Esophagus muscularis mucosa (tissue), 4 donors: ENCODE results near the gene HSDL2. TPM values are rescaled to one million over a fixed set of nuclear protein-coding genes. Genes with fewer than 3 reads are reported as not detected.

Experiments
- DNase-seq: peaks from one replicate; pipeline ENCODE4 v3.0.0-alpha.2; 2017; ENCODE audit errors: extremely low spot score
- H3K27ac ChIP-seq, 4 donors: fragments of 200-600 bp; sonication (generic); replicated peaks in 1 of 4; 1 replicate in 3 of 4; 2 replicates in 1 of 4; pipeline ENCODE4 v1.5.1; 2016 to 2019; ENCODE audit warnings: mild to moderate bottlenecking in 1 of 4
- H3K27me3 ChIP-seq, 4 donors: fragments of 200-600 bp; sonication (generic); one replicate each; pipeline versions ENCODE4 v1.5.1 to v1.6.0; 2016 to 2019
- H3K36me3 ChIP-seq, 4 donors: fragments of 200-600 bp; sonication (generic); one replicate each; pipeline ENCODE4 v1.5.1; 2016 to 2019
- H3K4me1 ChIP-seq, 4 donors: fragments of 200-600 bp; sonication (generic); one replicate each; pipeline ENCODE4 v1.5.1; 2016 to 2019
- H3K4me3 ChIP-seq, 4 donors: fragments of 200-600 bp; sonication (generic); 1 replicate in 2 of 4; 2 replicates in 2 of 4; pipeline ENCODE4 v1.5.1; 2016 to 2019; ENCODE audit warnings: mild to moderate bottlenecking in 4 of 4, moderate library complexity in 1 of 4
- H3K9me3 ChIP-seq, 4 donors: fragments of 200-600 bp; sonication (generic); 1 replicate in 3 of 4; 2 replicates in 1 of 4; pipeline ENCODE4 v1.5.1; 2016 to 2019
- CTCF ChIP-seq, 3 experiments: fragments of 200-600 bp in 2 of 3; fragments of 450-650 bp in 1 of 3; sonication (generic) in 2 of 3; IDR thresholded peaks; one replicate each; pipeline ENCODE4 v1.5.1; 2017 to 2019; ENCODE audit warnings: antibody characterized with exemption in 3 of 3, mild to moderate bottlenecking in 2 of 3, moderate library complexity in 1 of 3
- EP300 ChIP-seq: sonication (generic); formaldehyde crosslinking; IDR thresholded peaks from one replicate; pipeline ENCODE4 v1.6.1; 2017; ENCODE audit warnings: antibody characterized with exemption
- POLR2A ChIP-seq: fragments of 450-650 bp; IDR thresholded peaks from one replicate; pipeline ENCODE4 v1.6.1; 2017; ENCODE audit warnings: antibody characterized with exemption, moderate library complexity, mild to moderate bottlenecking, low read depth
- POLR2AphosphoS5 ChIP-seq, 2 donors: sonication (generic); formaldehyde crosslinking; IDR thresholded peaks; one replicate each; pipeline ENCODE4 v1.6.1; 2017; ENCODE audit warnings: antibody characterized with exemption in 2 of 2
- WGBS: methylation state at CpG from one replicate; pipeline ENCODE4 v1.1.5; 2018; 5-methylcytosine and 5-hydroxymethylcytosine counted together
- intact Hi-C: fragments of 100-400 bp; cut with DNase I; formaldehyde crosslinking; loops from one replicate; pipeline ENCODE4 v1.15.1; 2023
- total RNA-seq, 4 donors: library from RNA; depleted of rRNA; stranded (reverse); fragments of >200 nt; gene quantifications; one replicate each; pipeline versions ENCODE4 v1.1.0 to v1.2.1, GENCODE V29; 2016

The HSDL2 gene
- total RNA-seq, 4 donors from 2014 or later, result 34.3 to 73.1 (median 50.0) TPM

GRCh38 chr9:112339886-112340285 lies 40.0 kb upstream of the HSDL2 start:
- Histone ChIP-seq H3K4me1 (no peaks in the 10 kb centered on the region), H3K27ac (no peak overlapping the region), H3K9me3 (no peaks in the 10 kb centered on the region), H3K36me3 (no peaks in the 10 kb centered on the region), H3K4me3 (no peak overlapping the region), H3K27me3 (no peaks in the 10 kb centered on the region)
- intact Hi-C loops, result loop anchor here (10.0 kb wide), 2 partner anchors 165 to 585 kb away; partner anchors contain the start of gene SUSD1
- WGBS, result 94% methylated on average over 3 of the region's 3 CpGs
- no peak for DNase-seq
- TF ChIP-seq CTCF (IDR thresholded peaks at IDR 0.05), result no peak
- TF ChIP-seq EP300, result no peak
- TF ChIP-seq POLR2AphosphoS5 (IDR thresholded peaks at IDR 0.05), result no peak
- TF ChIP-seq POLR2A, result no peak

GRCh38 chr9:112341730-112342129 lies 38.2 kb upstream of the HSDL2 start:
- no peak for DNase-seq
- Histone ChIP-seq H3K36me3 (no peaks in the 10 kb centered on the region), H3K27ac (no peak overlapping the region), H3K9me3 (no peaks in the 10 kb centered on the region), H3K4me3 (no peak overlapping the region), H3K4me1 (no peaks in the 10 kb centered on the region), H3K27me3 (no peaks in the 10 kb centered on the region)
- TF ChIP-seq POLR2A (no peak), EP300 (no peak), CTCF (IDR thresholded peaks at IDR 0.05) (no peak), POLR2AphosphoS5 (IDR thresholded peaks at IDR 0.05) (no peak)
- intact Hi-C loops, result no loop called here

GRCh38 chr9:112348257-112349007 lies 31.5 kb upstream of the HSDL2 start:
- 38% methylated on average over 19 of the region's 19 CpGs for WGBS
- no peak for DNase-seq
- Histone ChIP-seq H3K36me3 (no peaks in the 10 kb centered on the region), H3K9me3 (no peaks in the 10 kb centered on the region), H3K4me1 (peaks cover 0 to 10% (median 5%) of the 10 kb centered on the region in 4 donors), H3K27me3 (peaks cover 0 to 6% (median 0%) of the 10 kb centered on the region in 4 donors), H3K27ac (peak overlapping the region in 1 of 4 donors; percentile 28), H3K4me3 (peak overlapping the region; percentile 46 to 59 (median 50))
- intact Hi-C loops, result no loop called here
- peak in 1 of 2 donors; percentile 52 for TF ChIP-seq POLR2AphosphoS5 (IDR thresholded peaks at IDR 0.05)
- TF ChIP-seq EP300, result no peak

GRCh38 chr9:112349008-112349333 lies 30.9 kb upstream of the HSDL2 start:
- TF ChIP-seq CTCF (IDR thresholded peaks at IDR 0.05) (no peak), EP300 (no peak), POLR2AphosphoS5 (IDR thresholded peaks at IDR 0.05) (no peak), POLR2A (no peak)

DNA sequence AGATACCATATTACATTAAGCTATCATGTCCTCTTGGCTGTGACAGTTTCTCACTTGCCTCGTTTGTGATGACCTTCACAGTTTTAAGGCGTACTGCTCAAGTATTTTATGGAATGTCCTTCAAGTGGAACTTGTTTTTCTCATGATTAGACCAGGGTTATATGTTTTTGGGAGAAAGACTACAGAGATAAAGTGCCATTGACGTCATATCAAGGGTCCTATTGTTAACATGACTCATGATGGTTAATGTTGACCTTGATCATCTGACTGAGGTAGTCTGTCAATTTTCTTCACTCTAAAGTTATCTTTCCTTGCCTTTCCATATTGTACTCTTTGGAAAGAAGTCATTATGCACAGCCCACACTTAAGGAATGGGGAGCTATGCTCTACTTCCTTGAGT lies 28.7 kb upstream of the HSDL2 start:
- no peak overlapping the region for H3K27ac ChIP-seq
- WGBS, result 93% methylated on average over 3 of the region's 3 CpGs
- H3K36me3 ChIP-seq, result no peaks in the 10 kb centered on the region
- no peak for TF ChIP-seq POLR2AphosphoS5 (IDR thresholded peaks at IDR 0.05)
- no peak for TF ChIP-seq CTCF (IDR thresholded peaks at IDR 0.05)
- TF ChIP-seq EP300, result no peak
- TF ChIP-seq POLR2A, result no peak
- no peaks in the 10 kb centered on the region for H3K9me3 ChIP-seq
- H3K27me3 ChIP-seq, result peaks cover 0 to 9% (median 0%) of the 10 kb centered on the region in 4 donors
- DNase-seq, result no peak
- H3K4me3 ChIP-seq, result no peak overlapping the region
- peaks cover 0 to 10% (median 5%) of the 10 kb centered on the region in 4 donors for H3K4me1 ChIP-seq
- intact Hi-C loops, result no loop called here

More at GRCh38 chr9:112349008-112349333, 30.9 kb upstream of the HSDL2 start:
- Histone ChIP-seq H3K9me3 (no peaks in the 10 kb centered on the region), H3K4me3 (peak overlapping the region; percentile 46 to 59 (median 50)), H3K4me1 (peaks cover 0 to 10% (median 5%) of the 10 kb centered on the region in 4 donors), H3K27ac (no peak overlapping the region), H3K27me3 (peaks cover 0 to 9% (median 0%) of the 10 kb centered on the region in 4 donors), H3K36me3 (no peaks in the 10 kb centered on the region)
- WGBS, result 70% methylated on average over 4 of the region's 4 CpGs
- no peak for DNase-seq
- intact Hi-C loops, result no loop called here
